DMS53 treated with DMSO at 0.1 percent for 48 hours (cell line): Measurements from ENCODE around the gene ZSWIM5.
"Not testable (repeated sequence)": the region's sequence is repeated elsewhere in the genome, so short reads cannot be mapped to it uniquely, and the experiment has no call there.

Source experiments
- DNase-seq: peaks from one replicate; lab custom pipeline; 2025; ENCODE audit not compliant: unreplicated experiment; lab: John Stamatoyannopoulos, UW

ZSWIM5 gene

DNA sequence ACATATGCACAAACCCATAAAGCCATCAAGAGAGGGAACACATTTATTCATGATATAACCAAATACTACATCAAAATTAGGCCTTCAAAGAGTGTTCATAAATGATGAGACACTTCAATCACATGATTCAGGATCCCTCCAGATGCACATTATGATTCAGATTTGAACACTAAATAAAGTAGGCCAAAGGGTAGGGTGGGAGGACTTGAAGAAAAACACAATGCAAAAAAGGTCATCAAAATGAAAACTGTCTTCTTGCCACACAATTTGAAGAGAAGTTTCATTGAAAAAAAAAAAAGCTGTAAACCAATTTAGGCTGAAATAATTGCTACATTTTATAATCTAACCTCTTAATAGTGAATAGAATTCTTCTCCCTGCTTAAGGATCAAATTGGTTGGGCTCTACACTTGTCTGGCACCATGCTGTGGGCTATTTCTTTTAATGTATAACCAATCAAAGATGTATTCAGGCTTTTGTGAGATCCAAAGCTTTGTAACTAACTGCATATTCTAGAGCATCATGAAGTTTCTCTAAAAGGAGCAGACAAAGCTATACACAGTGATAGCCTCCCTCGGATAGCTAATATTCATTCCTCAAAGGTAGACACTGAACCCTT, 58.1 kb downstream of the ZSWIM5 start:
- no peak for DNase-seq

DNA sequence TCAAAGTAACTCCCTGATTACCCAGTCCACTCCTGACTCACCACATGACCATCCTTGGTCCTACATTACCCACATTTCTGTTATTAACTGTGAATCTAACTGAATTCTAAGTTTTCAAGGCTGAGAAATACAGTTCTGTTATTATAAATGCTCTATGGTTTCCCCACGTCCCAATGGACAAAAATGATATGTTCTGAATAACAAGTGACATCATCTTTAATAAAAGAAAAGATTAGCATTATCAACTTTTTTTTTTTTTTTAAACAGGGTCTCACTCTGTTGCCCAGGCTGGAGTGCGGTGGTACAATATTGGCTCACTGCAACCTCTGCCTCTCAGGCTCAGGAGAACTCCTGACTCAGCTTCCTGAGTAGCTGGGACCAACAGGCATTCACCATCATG, 59.6 kb downstream of the ZSWIM5 start:
- DNase-seq: no peak

DNA sequence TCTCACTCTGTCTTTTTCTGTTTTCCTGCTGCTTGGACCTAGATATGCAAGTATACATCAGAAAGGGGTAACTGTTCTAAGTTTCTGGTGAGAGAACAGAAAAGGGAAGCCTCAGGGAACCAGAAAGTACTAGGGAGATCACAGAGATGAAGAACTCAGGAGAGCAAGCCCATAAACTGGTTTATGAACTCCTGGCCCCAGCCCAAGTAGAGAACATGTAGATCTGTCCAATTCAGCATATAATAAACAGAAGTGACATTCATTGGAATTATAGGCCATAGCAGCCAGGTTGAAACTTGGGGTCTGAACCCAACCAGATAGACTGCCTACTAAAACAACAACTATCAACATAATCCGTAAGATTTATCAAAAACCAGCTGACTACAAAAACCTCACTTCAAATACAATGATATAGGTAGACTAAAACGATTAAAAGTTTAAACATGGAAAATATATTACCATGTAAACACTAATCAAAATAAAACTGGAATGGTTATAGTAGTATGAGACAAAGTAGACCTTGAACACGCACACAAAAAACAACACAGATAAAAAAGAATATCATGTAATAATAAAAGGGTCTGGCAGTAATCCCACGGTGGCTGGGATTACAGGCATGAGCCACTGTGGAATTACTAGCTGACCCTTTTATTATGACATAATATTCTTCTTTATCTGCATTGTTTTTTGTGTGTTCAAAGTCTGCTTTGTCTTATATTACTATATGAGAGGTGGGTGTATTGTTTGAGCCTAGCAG, 65.0 kb downstream of the ZSWIM5 start:
- no peak for DNase-seq

DNA sequence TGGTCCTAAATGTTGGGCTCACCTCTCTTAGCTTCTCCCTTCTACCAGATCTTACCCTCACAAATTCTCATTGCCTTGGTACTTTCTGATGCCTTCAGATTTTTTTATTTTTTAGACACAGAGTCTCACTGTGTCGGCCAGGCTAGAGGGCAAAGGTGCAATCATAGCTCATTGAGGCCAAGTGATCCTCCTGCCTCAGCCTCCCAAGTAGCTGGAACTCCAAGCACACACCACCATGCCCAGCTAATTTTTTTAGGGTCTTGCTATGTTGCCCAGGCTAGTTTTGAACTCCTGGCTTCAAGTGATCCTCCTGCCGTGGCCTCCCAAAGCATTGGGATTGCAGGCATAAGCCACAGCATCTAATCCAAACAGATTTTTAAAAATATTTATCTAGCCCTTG, 69.4 kb downstream of the ZSWIM5 start:
- DNase-seq: no peak

DNA sequence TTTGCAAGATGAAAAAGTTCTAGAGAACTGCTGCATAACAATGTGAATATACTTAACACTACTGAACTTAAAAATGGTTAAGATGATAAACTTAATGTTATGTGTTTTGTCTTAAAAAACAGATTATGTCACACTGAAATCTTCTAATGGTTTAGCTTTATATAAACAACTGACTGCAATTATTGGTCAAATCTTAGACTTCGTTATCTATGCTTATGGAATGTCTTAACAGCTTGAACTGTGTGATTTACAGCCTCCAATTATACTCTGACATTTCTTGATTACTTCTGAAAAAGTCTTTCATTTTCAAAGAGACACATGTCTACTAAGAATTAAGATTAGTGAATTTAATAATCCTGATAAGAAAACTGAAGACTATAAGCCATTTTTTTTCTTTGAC, 71.1 kb downstream of the ZSWIM5 start:
- no peak for DNase-seq

DNA sequence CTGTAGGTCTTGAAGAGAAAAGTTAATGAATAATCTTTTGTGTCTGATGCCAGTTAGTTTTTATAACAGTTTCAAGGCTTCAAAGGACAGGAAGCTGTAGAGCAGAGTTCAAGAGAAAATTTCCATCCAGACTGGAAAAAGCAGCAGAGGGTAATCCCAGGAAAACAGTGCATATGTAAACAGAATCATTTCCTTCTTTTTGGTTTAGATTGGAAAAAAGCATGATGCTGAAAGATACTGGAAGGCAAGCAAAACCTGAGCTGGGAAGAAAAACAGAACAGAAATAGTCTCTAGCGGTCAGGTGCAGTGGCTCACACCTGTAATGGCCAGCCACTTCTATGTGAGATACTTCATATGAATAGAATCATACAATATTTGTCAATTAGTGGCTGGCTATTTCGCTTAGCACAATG, 71.9 kb downstream of the ZSWIM5 start:
- DNase-seq: peak; percentile 73

DNA sequence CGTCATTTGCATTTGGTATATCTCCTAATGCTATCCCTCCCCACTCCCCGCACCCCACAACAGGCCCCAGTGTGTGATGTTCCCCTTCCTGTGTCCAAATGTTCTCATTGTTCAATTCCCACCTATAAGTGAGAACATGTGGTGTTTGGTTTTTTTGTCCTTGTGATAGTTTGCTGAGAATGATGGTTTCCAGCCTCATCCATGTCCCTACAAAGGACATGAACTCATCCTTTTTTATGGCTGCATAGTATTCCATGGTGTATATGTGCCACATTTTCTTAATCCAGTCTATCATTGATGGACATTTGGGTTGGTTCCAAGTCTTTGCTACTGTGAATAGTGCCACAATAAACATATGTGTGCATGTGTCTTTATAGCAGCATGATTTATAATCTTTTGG, 73.7 kb downstream of the ZSWIM5 start:
- not testable (repeated sequence) for DNase-seq

DNA sequence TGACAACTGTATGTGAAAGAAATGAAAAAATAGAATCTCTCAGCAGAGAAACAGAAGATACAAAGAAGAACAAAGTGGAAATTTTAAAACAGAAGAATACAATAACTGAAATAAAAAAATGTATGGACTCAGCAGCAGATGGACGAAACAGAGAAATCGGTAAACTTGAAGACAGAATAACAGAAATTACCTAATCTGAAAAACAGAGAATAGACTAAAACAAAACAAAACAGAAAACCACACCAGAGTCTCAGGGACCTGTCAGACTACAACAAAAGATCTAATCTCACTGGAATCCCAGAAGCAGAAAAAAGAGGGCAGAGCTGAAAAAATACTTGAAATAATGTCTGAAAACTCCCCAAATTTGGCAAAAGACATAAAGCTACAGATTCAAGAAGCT, 83.0 kb downstream of the ZSWIM5 start:
- no peak for DNase-seq

DNA sequence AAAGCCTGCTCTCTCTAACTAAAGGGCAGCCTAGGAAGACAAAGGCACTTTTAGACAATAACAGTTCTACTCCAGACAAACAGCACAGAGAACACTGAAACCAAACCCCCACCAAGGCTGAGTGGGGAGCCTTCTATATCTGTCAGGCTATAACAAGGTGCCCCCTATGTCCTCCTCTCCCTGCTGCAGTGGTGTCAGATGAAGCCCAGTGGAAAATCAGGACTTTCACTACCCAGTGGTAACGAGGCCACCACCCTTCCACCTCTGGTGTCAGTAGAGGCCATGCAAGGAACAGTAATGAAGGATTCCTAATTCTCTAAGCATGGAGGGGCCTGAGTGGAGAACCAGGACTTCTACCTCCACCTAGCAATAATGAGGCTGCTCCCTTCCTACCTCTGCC, 83.7 kb downstream of the ZSWIM5 start:
- DNase-seq: no peak

DNA sequence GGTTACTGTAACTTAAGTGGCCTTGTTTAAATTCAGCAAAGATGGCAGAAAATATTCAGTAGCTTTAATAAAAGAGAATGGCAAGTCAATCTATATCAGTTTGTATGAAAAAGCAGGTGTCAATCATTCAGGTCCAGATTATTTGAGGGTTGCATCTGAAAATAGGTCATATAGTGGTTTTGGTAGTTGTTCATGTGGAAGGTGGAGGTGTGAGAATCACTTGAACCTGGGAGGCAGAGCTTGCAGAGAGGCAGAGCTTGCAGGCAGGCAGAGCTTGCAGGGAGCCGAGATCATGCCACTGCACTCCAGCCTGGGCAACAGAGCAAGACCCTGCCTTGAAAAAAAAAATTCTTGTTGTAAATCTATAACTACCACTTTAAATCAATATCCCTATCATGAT, 88.6 kb downstream of the ZSWIM5 start:
- DNase-seq: no peak

DNA sequence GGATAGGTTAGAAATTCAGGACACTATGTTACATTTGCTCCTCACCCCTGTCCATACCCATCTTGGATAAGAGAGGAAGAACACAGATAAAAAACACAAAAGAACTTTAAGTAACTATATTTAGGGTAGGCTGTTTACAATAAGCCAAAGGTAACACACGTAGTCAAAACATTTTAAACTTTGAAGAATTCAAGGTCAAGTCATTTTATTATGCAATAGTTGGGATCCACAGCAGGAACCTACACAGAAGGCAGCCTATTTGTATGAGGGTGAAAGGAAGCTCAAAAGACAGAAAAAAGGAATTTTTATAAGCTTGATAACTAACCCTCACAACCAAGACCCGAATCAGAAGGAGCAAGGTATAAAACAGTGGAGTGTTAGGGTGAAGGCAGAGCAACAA, 89.6 kb downstream of the ZSWIM5 start:
- no peak for DNase-seq

DNA sequence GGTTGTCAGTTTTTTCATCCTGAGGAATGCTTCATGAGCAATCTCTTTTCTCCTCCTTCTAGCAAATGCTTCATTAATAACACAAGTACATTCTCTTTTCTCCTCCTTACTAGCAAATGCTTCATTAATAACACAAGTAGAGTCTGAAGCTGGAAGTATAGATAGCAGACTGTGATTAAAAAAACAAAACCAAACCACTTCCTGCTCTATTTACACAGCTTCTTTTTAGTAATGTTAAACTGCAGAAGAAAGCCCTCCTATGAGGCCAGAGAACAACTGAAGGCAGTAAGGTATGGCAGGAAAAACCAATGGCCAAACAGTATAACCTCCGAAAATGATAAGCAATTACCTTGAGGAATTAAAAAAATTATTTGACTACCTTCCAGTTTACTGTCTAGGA, 90.1 kb downstream of the ZSWIM5 start:
- DNase-seq: no peak

DNA sequence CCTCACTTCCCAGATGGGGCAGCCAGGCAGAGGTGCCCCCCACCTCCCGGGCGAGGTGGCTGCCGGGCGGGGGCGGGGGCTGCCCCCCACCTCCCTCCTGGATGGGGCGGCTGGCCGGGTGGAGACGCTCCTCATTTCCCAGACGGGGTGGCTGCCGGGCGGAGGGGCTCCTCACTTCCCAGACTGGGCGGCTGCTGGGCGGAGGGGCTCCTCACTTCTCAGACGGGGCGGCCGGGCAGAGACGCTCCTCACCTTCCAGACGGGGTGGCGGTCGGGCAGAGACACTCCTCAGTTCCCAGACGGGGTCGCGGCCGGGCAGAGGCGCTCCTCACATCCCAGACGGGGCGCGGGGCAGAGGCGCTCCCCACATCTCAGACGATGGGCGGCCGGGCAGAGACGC, 91.2 kb downstream of the ZSWIM5 start:
- DNase-seq: not testable (repeated sequence)

DNA sequence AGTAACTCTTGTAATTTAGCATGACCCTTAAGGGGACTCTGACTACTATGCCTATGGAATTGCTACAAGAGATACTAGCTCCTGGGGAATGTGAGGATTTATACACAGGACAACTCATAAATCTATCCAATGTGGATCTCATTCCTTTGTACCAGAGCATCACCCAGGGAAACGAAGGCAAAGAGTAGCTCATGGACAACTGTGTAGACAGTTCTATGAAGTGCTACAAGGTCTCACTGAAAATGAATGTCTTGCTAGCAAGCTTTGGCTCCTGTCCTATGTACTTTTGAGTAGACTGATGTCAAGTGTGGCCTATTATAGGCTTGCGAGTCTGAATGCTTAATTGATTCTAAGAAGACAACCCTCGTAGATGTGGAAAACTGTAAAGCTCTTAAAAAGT, 93.7 kb downstream of the ZSWIM5 start:
- DNase-seq: no peak

DNA sequence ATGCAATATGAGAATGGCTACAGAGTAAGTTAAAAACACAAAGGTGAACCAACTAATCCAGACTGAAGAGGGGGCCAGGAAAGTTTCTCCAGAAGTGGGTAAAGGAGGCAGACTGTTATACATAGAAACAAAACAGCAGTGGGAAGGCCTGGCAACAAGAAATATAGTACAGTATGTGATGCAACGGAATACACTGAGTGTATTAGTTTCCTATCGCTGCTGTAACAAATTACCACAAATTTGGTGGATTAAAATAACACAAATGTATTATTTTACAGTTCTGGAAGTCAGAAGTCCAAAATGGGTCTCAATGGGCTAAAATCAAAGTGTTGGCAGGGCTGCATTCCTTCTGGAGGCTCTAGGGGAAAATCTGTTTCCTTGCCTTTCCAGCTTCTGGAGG, 95.2 kb downstream of the ZSWIM5 start:
- DNase-seq: no peak

DNA sequence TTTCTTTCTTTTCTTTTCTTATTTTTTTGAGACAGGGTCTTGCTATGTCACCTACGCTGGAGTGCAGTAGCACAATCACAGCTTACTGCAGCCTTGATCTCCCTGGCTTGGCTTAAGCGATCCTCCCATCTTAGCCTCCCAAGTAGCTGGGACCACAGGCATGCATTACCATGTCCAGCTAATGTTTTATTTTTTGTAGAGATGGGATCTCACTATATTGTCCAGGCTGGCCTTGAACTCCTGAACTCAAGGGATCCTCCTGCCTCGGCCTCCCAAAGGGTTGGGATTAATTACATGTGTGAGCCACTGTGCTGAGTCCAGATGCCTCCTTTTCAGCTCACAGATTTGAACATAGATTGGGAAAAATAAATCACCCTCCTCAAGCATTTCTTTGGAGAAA, 98.6 kb downstream of the ZSWIM5 start:
- no peak for DNase-seq

DNA sequence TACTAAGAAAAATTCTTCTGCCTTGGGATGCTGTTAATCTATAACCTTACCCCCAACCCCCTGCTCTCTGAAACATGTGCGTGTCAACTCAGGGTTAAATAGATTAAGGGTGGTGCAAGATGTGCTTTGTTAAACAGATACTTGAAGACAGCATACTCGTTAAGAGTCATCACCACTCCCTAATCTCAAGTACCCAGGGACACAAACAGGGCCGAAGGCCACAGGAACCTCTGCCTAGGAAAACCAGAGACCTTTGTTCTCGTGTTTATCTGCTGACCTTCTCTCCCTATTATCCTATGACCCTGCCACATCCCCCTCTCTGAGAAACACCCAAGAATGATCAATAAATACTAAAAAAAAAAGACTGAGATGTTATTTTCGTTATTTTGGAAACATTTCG, 99.5 kb downstream of the ZSWIM5 start:
- not testable (repeated sequence) for DNase-seq

DNA sequence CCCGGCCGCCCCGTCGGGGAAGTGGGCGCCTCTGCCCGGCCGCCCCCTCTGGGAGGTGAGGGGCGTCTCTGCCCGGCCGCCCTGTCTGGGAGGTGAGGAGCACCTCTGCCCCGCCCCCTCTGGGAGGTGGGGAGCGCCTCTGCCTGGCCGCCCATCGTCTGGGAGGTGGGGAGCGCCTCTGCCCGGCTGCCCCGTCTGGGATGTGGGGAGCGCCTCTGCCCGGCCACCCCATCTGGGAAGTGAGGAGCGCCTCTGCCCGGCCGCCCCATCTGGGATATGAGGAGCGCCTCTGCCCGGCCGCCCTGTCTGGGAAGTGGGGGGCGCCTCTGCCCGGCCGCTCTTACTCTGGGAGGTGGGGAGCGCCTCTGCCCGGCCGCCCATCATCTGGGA, 100.3 kb downstream of the ZSWIM5 start:
- not testable (repeated sequence) for DNase-seq

DNA sequence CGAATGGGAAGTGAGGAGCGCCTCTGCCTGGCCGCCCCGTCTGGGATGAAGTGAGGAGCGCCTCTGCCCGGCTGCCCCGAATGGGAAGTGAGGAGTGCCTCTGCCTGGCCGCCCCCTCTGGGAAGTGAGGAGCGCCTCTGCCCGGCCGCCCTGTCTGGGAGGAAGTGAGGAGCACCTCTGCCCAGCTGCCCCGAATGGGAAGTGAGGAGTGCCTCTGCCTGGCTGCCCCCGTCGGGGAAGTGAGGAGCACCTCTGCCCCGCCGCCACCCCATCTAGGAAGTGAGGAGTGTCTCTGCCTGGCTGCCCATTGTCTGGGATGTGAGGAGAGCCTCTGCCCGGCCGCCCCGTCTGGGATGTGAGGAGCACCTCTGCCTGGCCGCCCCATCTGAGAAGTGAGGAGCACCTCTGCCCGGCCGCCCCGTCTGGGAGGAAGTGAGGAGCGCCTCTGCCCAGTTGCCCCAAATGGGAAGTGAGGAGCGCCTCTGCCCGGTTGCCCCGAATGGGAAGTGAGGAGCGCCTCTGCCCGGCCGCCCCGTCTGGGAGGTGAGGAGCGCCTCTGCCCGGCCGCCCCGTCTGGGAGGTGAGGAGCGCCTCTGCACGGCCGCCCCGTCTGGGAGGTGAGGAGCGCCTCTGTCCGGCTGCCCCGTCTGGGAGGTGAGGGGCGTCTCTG, 100.8 kb downstream of the ZSWIM5 start:
- not testable (repeated sequence) for DNase-seq

DNA sequence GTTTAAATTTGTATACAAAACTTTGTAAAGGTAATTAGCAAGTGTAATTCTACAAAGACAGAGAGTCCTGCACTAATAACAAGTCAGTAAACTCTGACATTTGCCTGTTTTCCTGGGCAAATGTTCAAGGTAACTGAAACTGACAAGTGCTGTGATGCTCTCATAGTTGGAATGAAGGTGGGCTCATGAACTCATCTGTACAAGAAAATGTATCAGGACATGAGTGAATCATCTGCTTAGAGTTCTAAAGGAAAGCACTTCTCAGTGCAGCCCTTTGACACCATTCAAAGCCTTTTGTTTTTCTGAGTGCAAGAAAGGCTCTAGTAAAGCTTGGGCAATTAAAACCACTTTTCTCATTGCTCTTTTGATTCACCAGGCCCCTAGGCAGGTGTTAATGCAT, 102.9 kb downstream of the ZSWIM5 start:
- no peak for DNase-seq

DNA sequence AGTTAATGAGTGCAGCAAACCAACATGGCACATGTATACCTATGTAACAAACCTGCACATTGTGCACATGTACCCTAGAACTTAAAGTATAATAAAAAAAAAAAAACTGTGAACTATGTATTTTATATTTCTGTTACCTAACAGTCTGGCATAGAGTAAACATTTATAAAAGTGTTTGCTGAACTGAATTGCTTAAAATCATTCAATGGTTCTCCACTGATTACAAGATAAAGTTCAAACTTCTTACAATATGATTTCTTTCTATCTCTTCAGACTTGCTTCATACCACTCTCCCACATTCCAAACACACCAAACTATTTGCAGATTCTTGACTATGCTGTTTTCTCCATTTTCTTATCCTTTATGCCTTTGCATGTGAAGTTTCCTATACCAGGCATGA, 104.5 kb downstream of the ZSWIM5 start:
- DNase-seq: no peak

DNA sequence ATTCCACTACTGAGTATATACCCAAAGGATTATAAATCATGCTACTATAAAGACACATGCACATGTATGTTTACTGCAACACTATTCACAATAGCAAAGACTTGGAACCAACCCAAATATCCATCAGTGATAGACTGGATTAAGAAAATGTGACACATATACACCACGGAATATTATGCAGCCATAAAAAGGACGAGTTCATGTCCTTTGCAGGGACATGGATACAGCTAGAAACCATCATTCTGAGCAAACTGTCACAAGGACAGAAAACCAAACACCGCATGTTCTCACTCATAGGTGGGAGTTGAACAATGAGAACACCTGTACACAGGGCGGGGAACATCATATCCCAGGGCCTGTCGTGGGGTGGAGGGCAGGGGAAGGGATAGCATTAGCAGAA, 104.9 kb downstream of the ZSWIM5 start:
- not testable (repeated sequence) for DNase-seq
